ENCODE data around the gene KRT86.
A peak's percentile ranks its signal among the peaks of the same experiment; 100 is the strongest.
"Not testable (repeated sequence)": the region's sequence is repeated elsewhere in the genome, so short reads cannot be mapped to it uniquely, and the experiment has no call there.

The KRT86 gene

GRCh38 chr12:52252175-52252615 lies 22.2 kb upstream of the KRT86 start:
- DNase-seq: not testable (repeated sequence)

- DNase-seq: no peak
These were observed 21.6 kb upstream of the KRT86 start for GRCh38 chr12:52252728-52253343.

GRCh38 chr12:52253391-52254179 lies 20.9 kb upstream of the KRT86 start:
- no peak for DNase-seq

- no peak for DNase-seq
These were observed 20.1 kb upstream of the KRT86 start for GRCh38 chr12:52254180-52254964.

- no peak for DNase-seq
These were observed 19.3 kb upstream of the KRT86 start for GRCh38 chr12:52254965-52255751.

GRCh38 chr12:52255926-52256583 lies 18.4 kb upstream of the KRT86 start:
- DNase-seq: no peak

GRCh38 chr12:52256584-52256935 lies 17.9 kb upstream of the KRT86 start:
- DNase-seq: no peak

GRCh38 chr12:52257074-52257551 lies 17.3 kb upstream of the KRT86 start:
- DNase-seq: no peak

- DNase-seq: not testable (repeated sequence)
These were observed 16.5 kb upstream of the KRT86 start for GRCh38 chr12:52257922-52258321.

- DNase-seq: peak; percentile 51
These were observed 16.0 kb upstream of the KRT86 start for GRCh38 chr12:52258335-52258901.

- DNase-seq: no peak
These were observed 14.7 kb upstream of the KRT86 start for GRCh38 chr12:52259657-52260243.

GRCh38 chr12:52260361-52261207 lies 13.9 kb upstream of the KRT86 start:
- DNase-seq: no peak

- DNase-seq: no peak
These were observed 13.3 kb upstream of the KRT86 start for GRCh38 chr12:52261208-52261484.

GRCh38 chr12:52262286-52262685 lies 12.2 kb upstream of the KRT86 start:
- no peak for DNase-seq

GRCh38 chr12:52263761-52264434 lies 10.5 kb upstream of the KRT86 start:
- DNase-seq: no peak

GRCh38 chr12:52264435-52264825 lies 10.0 kb upstream of the KRT86 start:
- peak; percentile 34 for DNase-seq

GRCh38 chr12:52266514-52266913 lies 7.9 kb upstream of the KRT86 start:
- no peak for DNase-seq

- no peak for DNase-seq
These were observed 7.2 kb upstream of the KRT86 start for GRCh38 chr12:52267266-52267665.

- no peak for DNase-seq
These were observed 6.7 kb upstream of the KRT86 start for GRCh38 chr12:52267699-52268098.

- no peak for DNase-seq
These were observed 6.2 kb upstream of the KRT86 start for GRCh38 chr12:52268212-52268611.
